Measurements from ENCODE around the gene TGFB1. TPM values are rescaled to one million over a fixed set of nuclear protein-coding genes. Genes with fewer than 3 reads are reported as not detected.

The TGFB1 gene
- total and polyA plus RNA-seq, 2 of the 13 experiments (the other 11 are each of a cell fraction or from before 2014, with no cell fraction given) = 4.1 to 5.4 TPM

- TF ChIP-seq ZNF572 (CRISPR knock-in tag; IDR thresholded peaks at IDR 0.05) (no peak), ZNF768 (CRISPR knock-in tag; IDR thresholded peaks at IDR 0.05) (peak; percentile 28; the same call in 1 of the 2 replicates), SIN3A (IDR thresholded peaks at IDR 0.05; ENCODE audit: borderline replicate concordance, low read depth, low read length) (peak; percentile 99), CAMTA2 (CRISPR knock-in tag; IDR thresholded peaks at IDR 0.05; ENCODE audit: borderline replicate concordance) (no peak), NCOA5 (CRISPR knock-in tag; IDR thresholded peaks at IDR 0.05) (0 out of 2 replicates have a peak, but pooled peaks have one; percentile 25), MTA1 (CRISPR knock-in tag; IDR thresholded peaks at IDR 0.05; ENCODE audit: borderline replicate concordance) (no peak), ATF4 (CRISPR knock-in tag; IDR thresholded peaks at IDR 0.05) (0 out of 4 replicates have a peak, but pooled peaks of 1 of the 2 experiments have one; percentile 17), SMC3 (IDR thresholded peaks at IDR 0.05; ENCODE audit: low read length) (no peak), ZNF432 (CRISPR knock-in tag; IDR thresholded peaks at IDR 0.05; ENCODE audit: borderline replicate concordance) (no peak), USF2 (IDR thresholded peaks at IDR 0.05; ENCODE audit: low read depth, low read length) (peak; percentile 77), USF2 (CRISPR knock-in tag; IDR thresholded peaks at IDR 0.05; ENCODE audit: borderline replicate concordance) (peak; percentile 86; the same call in 1 of the 2 replicates), PITX1 (CRISPR knock-in tag; IDR thresholded peaks at IDR 0.05) (peak; percentile 90), IRX3 (CRISPR knock-in tag; IDR thresholded peaks at IDR 0.05; ENCODE audit: borderline replicate concordance, low read depth) (no peak)
- TF ChIP-seq, protein P1, sequence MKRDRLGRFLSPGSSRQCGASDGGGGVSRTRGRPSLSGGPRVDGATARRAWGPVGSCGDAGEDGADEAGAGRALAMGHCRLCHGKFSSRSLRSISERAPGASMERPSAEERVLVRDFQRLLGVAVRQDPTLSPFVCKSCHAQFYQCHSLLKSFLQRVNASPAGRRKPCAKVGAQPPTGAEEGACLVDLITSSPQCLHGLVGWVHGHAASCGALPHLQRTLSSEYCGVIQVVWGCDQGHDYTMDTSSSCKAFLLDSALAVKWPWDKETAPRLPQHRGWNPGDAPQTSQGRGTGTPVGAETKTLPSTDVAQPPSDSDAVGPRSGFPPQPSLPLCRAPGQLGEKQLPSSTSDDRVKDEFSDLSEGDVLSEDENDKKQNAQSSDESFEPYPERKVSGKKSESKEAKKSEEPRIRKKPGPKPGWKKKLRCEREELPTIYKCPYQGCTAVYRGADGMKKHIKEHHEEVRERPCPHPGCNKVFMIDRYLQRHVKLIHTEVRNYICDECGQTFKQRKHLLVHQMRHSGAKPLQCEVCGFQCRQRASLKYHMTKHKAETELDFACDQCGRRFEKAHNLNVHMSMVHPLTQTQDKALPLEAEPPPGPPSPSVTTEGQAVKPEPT (CRISPR knock-in tag; IDR thresholded peaks at IDR 0.05; ENCODE audit: low read depth) = no peak
- TF ChIP-seq, protein P2, sequence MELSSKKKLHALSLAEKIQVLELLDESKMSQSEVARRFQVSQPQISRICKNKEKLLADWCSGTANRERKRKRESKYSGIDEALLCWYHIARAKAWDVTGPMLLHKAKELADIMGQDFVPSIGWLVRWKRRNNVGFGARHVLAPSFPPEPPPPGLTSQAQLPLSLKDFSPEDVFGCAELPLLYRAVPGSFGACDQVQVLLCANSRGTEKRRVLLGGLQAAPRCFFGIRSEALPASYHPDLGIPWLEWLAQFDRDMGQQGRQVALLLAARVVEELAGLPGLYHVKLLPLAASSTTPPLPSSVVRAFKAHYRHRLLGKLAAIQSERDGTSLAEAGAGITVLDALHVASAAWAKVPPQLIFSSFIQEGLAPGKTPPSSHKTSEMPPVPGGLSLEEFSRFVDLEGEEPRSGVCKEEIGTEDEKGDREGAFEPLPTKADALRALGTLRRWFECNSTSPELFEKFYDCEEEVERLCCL (CRISPR knock-in tag; IDR thresholded peaks at IDR 0.05; ENCODE audit: borderline replicate concordance) = 0 out of 2 replicates have a peak, but pooled peaks have one; percentile 2
- TF ChIP-seq, protein P3, sequence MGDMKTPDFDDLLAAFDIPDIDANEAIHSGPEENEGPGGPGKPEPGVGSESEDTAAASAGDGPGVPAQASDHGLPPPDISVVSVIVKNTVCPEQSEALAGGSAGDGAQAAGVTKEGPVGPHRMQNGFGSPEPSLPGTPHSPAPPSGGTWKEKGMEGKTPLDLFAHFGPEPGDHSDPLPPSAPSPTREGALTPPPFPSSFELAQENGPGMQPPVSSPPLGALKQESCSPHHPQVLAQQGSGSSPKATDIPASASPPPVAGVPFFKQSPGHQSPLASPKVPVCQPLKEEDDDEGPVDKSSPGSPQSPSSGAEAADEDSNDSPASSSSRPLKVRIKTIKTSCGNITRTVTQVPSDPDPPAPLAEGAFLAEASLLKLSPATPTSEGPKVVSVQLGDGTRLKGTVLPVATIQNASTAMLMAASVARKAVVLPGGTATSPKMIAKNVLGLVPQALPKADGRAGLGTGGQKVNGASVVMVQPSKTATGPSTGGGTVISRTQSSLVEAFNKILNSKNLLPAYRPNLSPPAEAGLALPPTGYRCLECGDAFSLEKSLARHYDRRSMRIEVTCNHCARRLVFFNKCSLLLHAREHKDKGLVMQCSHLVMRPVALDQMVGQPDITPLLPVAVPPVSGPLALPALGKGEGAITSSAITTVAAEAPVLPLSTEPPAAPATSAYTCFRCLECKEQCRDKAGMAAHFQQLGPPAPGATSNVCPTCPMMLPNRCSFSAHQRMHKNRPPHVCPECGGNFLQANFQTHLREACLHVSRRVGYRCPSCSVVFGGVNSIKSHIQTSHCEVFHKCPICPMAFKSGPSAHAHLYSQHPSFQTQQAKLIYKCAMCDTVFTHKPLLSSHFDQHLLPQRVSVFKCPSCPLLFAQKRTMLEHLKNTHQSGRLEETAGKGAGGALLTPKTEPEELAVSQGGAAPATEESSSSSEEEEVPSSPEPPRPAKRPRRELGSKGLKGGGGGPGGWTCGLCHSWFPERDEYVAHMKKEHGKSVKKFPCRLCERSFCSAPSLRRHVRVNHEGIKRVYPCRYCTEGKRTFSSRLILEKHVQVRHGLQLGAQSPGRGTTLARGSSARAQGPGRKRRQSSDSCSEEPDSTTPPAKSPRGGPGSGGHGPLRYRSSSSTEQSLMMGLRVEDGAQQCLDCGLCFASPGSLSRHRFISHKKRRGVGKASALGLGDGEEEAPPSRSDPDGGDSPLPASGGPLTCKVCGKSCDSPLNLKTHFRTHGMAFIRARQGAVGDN (CRISPR knock-in tag; IDR thresholded peaks at IDR 0.05) = peak; percentile 98
These were observed 43.6 kb upstream of the TGFB1 start, which contains the start of the genes BCKDHA and EXOSC5 (continued) for GRCh38 chr19:41397086-41398049.

All from HepG2 (cell line).